K562 (cell line): ENCODE data around the gene ADGRE3. TPM values are rescaled to one million over a fixed set of nuclear protein-coding genes. Genes with fewer than 3 reads are reported as not detected.
A peak's percentile ranks its signal among the peaks of the same experiment; 100 is the strongest.

ENCODE experiments used
- ATF1 ChIP-seq, 2 experiments: fragments of 450-650 bp in 1 of 2; IDR thresholded peaks; 2 replicates each; pipeline ENCODE4 v1.6.1; 2016; ENCODE audit warnings: missing compliant biosample characterization in 1 of 2, missing genetic modification characterization in 1 of 2
- E2F1 ChIP-seq: sonication (generic); formaldehyde crosslinking; IDR thresholded peaks from 2 replicates; pipeline ENCODE4 v1.8.1; 2023; ENCODE audit warnings: mild to moderate bottlenecking, missing genetic modification reagents, moderate library complexity
- HES1 ChIP-seq: fragments of 450-650 bp; IDR thresholded peaks from 2 replicates; pipeline ENCODE4 v1.6.1; 2016; ENCODE audit warnings: low read depth, mild to moderate bottlenecking, moderate library complexity
- HLTF ChIP-seq: fragments of 450-650 bp; IDR thresholded peaks from 2 replicates; pipeline ENCODE4 v1.6.1; 2016
- HOXB6 ChIP-seq: fragments of 250-450 bp; sonication (Bioruptor Pico); IDR thresholded peaks from 2 replicates; pipeline ENCODE4 v1.5.1; 2022; ENCODE audit warnings: mild to moderate bottlenecking, borderline replicate concordance
- JUND ChIP-seq, 2 experiments: IDR thresholded peaks; 2 replicates in 1 of 2; 3 replicates in 1 of 2; pipeline ENCODE4 v1.6.1; 2011; ENCODE audit warnings: borderline replicate concordance in 2 of 2, low read depth in 2 of 2, low read length in 2 of 2, improper control_type of control experiment in 1 of 2, missing biosample characterization in 1 of 2, missing genetic modification characterization in 1 of 2, missing genetic modification reagents in 1 of 2
- LCOR ChIP-seq: sonication (generic); formaldehyde crosslinking; IDR thresholded peaks from 2 replicates; pipeline ENCODE4 v1.8.0; 2022; ENCODE audit warnings: mild to moderate bottlenecking, missing genetic modification reagents
- MBD2 ChIP-seq: sonication (generic); IDR thresholded peaks from 2 replicates; pipeline ENCODE4 v1.6.1; 2016; ENCODE audit warnings: low read depth, borderline replicate concordance
- MTA1 ChIP-seq: fragments of 450-650 bp; IDR thresholded peaks from 2 replicates; pipeline ENCODE4 v1.6.1; 2017; ENCODE audit warnings: borderline replicate concordance
- NFATC3 ChIP-seq: fragments of 450-650 bp; IDR thresholded peaks from 2 replicates; pipeline ENCODE4 v1.6.1; 2017; ENCODE audit warnings: mild to moderate bottlenecking
- NFRKB ChIP-seq: fragments of 450-650 bp; IDR thresholded peaks from 2 replicates; pipeline ENCODE4 v1.6.1; 2016; ENCODE audit warnings: low read depth
- NR0B1 ChIP-seq: fragments of 450-650 bp; IDR thresholded peaks from one replicate; pipeline ENCODE4 v1.6.1; 2018; ENCODE audit warnings: mild to moderate bottlenecking, moderate library complexity; ENCODE audit not compliant: partially characterized antibody
- RBBP5 ChIP-seq: fragments of 200-600 bp; sonication (generic); IDR thresholded peaks from 2 replicates; pipeline ENCODE4 v1.6.1; 2012; ENCODE audit warnings: borderline replicate concordance, mild to moderate bottlenecking, low read length, control low read depth, inconsistent platforms; ENCODE audit not compliant: insufficient read depth, poor library complexity, severe bottlenecking
- RBM15 ChIP-seq: fragments of 200-400 bp; formaldehyde crosslinking; IDR thresholded peaks from 2 replicates; pipeline ENCODE4 v1.6.1; 2018; ENCODE audit warnings: mild to moderate bottlenecking, low read length, moderate library complexity; ENCODE audit not compliant: insufficient read depth
- STAT5A ChIP-seq: IDR thresholded peaks from 2 replicates; pipeline ENCODE4 v1.6.1; 2012; ENCODE audit warnings: low read length, inconsistent platforms, borderline replicate concordance
- THRA ChIP-seq: fragments of 450-650 bp; IDR thresholded peaks from 2 replicates; pipeline ENCODE4 v1.6.1; 2017; ENCODE audit warnings: mild to moderate bottlenecking, moderate library complexity
- THRAP3 ChIP-seq: fragments of 450-650 bp; IDR thresholded peaks from 2 replicates; pipeline ENCODE4 v1.6.1; 2016; ENCODE audit warnings: mild to moderate bottlenecking, inconsistent platforms, borderline replicate concordance
- ZBTB12 ChIP-seq: fragments of 250-450 bp; sonication (Bioruptor Pico); IDR thresholded peaks from 2 replicates; pipeline ENCODE4 v1.4.0; 2020
- ZKSCAN8 ChIP-seq: fragments of 200-800 bp; sonication (Bioruptor generic); IDR thresholded peaks from 2 replicates; pipeline ENCODE4 v1.6.1; 2016; ENCODE audit warnings: missing genetic modification characterization, missing compliant biosample characterization
- ZNF57 ChIP-seq: fragments of 450-650 bp; formaldehyde crosslinking; IDR thresholded peaks from 2 replicates; pipeline ENCODE4 v1.4.0; 2020; ENCODE audit warnings: mild to moderate bottlenecking, moderate library complexity
- ZNF740 ChIP-seq, 3 experiments: fragments of 200-800 bp in 1 of 3; sonication (Bioruptor generic) in 1 of 3; sonication (generic) in 1 of 3; formaldehyde crosslinking in 1 of 3; IDR thresholded peaks; 2 replicates each; pipeline versions ENCODE4 v1.6.1 to v1.8.0; 2016 to 2022; ENCODE audit warnings: mild to moderate bottlenecking in 2 of 3, missing compliant biosample characterization in 2 of 3, missing genetic modification characterization in 2 of 3, missing genetic modification reagents in 1 of 3
- polyA plus RNA-seq, 8 experiments: library from polyadenylated mRNA; depleted of rRNA in 4 of 8; stranded (reverse) in 5 of 8; unstranded in 3 of 8; fragments of >200 nt; fragmentation: Nextera tagmentation in 2 of 8; fragmentation: Illumina TruSeq in 1 of 8; extraction: Ambion mirVana in 2 of 8; extraction: Trizol in 1 of 8; gene quantifications; 2 replicates each; pipeline versions ENCODE4 v1.2.1 to v1.2.3, GENCODE V29; 2011 to 2014; ENCODE audit warnings: inconsistent platforms in 1 of 8, missing spikeins in 1 of 8
- total RNA-seq, 7 experiments: library from RNA; depleted of rRNA in 6 of 7; stranded (reverse); fragments of >200 nt in 6 of 7; fragmentation: Illumina TruSeq in 2 of 7; extraction: Trizol in 2 of 7; gene quantifications; 2 replicates each; pipeline versions ENCODE4 v1.2.1 to v1.2.3, GENCODE V29; 2011 to 2021; ENCODE audit warnings: low replicate concordance in 1 of 7

ADGRE3 gene
- total and polyA plus RNA-seq, 9 of the 15 experiments (the other 6 are each of a cell fraction or from before 2014, with no cell fraction given): not detected

GRCh38 chr19:14614099-14614412 lies 60.6 kb downstream of the ADGRE3 start (continued):
- TF ChIP-seq ZNF740 (CRISPR knock-in tag; IDR thresholded peaks at IDR 0.05): no peak
- TF ChIP-seq ZNF740 (tag; IDR thresholded peaks at IDR 0.05): no peak
- no peak for TF ChIP-seq RBM15
- no peak for TF ChIP-seq ZBTB12 (CRISPR knock-in tag)
- no peak for TF ChIP-seq HOXB6 (CRISPR knock-in tag)
- no peak for TF ChIP-seq ATF1 (CRISPR knock-in tag; IDR thresholded peaks at IDR 0.05)
- no peak for TF ChIP-seq ATF1 (tag; IDR thresholded peaks at IDR 0.05)
- TF ChIP-seq THRAP3: no peak
- TF ChIP-seq NR0B1: no peak
- TF ChIP-seq ZNF57: no peak
- no peak for TF ChIP-seq STAT5A
- no peak for TF ChIP-seq LCOR (CRISPR knock-in tag)
- TF ChIP-seq MTA1: no peak; the same call in 1 of the 2 replicates
- no peak for TF ChIP-seq RBBP5
- TF ChIP-seq HES1: peak; percentile 46; the same call in 1 of the 2 replicates
- TF ChIP-seq NFRKB: no peak
- no peak for TF ChIP-seq THRA
- TF ChIP-seq NFATC3: no peak
- TF ChIP-seq E2F1: no peak
- TF ChIP-seq ZKSCAN8 (CRISPR knock-in tag): no peak
- TF ChIP-seq JUND (IDR thresholded peaks at IDR 0.05; ENCODE audit: borderline replicate concordance, low read depth, low read length): no peak
- no peak for TF ChIP-seq JUND (tag; IDR thresholded peaks at IDR 0.05; ENCODE audit: borderline replicate concordance, low read depth, low read length)
- TF ChIP-seq HLTF: no peak
- TF ChIP-seq MBD2: no peak
